ENCODE results near the gene DOK6. TPM values are rescaled to one million over a fixed set of nuclear protein-coding genes. Genes with fewer than 3 reads are reported as not detected.

Gene DOK6
- total RNA-seq, 1 donor from 2014 or later, result not detected

DNA sequence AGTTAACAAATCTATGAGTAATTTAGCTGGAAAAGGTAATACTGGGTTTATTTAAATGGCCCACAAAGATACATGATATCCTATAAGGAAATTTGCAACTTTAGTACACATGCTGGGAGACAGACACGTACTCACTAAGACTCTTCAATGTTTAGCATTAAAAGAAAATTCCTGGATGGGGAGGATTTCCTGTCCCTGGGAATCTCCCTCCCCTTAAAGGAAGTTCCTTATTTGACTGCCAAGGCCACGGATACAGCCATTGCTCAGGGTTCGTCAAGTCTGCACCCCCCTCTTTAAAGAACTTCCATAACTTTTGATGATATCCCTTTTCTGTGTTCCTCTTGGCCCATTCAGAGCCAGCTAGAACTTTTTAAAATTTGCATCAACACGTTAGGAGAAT, 279.4 kb downstream of the DOK6 start:
- DNase-seq (ENCODE audit: low read depth), result no peak

DNA sequence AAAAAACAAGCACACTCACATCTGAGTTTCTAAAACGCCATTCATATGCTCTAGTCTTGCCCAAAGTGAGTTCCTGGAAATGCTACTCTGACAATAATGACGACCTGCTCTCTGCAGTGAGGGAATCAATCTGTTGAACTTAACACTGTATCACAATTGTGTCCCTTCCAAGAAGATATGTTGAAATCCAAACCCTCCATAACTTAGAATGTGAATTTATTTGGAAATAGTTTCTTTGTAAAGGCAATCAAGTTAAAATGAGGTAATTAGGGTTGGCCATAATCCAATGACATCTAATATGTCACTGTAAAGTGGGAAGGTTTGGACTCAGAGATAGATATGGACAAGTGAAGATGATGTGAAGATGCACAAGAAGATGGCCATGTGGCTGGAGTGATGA, 282.5 kb downstream of the DOK6 start:
- no peak for DNase-seq (ENCODE audit: low read depth)

GRCh38 chr18:69684789-69685188, 284.1 kb downstream of the DOK6 start:
- DNase-seq (ENCODE audit: low read depth), result no peak

DNA sequence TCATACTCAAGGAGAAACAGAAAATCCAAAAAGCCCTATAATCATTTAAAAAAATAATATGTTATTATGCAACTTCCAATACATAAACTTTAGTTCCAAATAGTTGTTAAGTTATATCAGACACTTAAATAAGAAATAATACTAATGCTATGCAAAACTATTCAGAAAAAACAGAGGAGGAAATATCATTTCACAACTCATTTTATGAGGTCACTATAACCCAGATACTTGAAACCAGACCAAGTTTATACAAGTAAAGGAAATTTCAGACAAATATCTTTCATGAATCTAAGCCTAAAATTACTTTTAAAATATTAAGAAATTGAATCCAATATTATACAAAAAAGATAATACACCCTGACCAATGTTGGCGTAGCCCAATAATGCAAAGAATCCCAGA, 286.2 kb downstream of the DOK6 start:
- DNase-seq (ENCODE audit: low read depth), result no peak

DNA sequence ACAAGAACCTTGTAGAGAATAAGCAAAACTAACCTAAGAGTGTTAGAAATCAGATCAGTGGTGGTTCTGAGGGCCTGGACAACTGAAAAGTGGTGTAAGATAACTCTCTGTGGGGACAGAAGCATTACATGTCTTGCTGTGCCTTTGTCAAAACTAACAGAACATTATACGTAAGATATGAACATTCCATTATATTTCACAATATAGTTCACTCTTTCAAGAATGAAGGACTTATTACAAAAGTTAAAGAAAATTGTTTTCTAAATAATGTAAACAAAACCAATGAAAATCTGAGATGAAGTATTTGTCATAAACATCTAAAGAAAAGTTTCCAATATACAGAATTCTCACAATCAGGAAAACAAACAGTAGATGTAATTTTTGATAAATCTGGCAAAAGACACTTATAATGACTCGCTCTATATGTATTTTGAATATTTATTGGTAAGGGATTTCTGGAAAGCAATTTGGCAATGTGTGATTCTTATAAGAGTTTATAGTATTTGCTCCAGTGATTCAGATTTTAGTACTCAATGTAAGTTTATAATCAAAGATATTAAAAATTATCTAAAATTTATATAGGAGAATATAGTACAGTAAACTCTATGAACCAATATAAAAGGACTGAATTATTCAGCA, 288.6 kb downstream of the DOK6 start:
- DNase-seq (ENCODE audit: low read depth), result no peak

DNA sequence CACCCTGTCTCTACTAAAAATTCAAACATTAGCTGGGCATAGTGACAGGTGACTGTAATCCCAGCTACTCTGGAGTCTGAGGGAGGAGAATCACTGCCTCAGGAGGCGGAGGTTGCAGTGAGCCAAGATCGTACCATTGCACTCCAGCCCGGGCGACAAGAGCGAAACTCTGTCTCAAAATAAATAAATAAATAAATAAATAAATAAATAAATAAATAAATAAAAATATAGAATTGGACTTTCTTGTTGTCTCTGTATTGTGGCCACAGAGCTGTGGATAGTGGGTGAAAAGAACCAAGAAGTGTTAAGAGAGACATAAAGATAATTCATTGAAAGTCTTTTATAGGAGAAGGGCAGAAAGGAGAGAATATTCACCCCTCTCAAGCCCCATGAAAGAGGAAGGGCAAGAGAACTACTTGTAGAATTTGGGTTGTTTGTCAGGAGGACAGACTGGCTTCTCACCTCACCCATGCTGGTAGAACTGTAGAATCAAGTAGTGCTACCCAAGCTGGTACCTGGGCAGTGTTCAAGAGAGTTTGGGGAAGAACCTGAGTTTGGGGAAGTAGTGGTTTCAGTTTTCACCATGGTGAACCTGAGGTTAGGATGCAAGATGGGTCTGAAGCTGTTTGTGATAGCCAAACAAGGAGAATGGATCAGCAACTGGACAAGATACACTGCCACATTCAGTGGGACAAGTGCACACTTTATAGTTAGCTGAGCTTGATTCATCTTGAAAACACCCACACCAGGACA, 290.5 kb downstream of the DOK6 start:
- no peak for DNase-seq (ENCODE audit: low read depth)

- DNase-seq (ENCODE audit: low read depth), result no peak
Observed at GRCh38 chr18:69697069-69697468, 296.4 kb downstream of the DOK6 start.

DNA sequence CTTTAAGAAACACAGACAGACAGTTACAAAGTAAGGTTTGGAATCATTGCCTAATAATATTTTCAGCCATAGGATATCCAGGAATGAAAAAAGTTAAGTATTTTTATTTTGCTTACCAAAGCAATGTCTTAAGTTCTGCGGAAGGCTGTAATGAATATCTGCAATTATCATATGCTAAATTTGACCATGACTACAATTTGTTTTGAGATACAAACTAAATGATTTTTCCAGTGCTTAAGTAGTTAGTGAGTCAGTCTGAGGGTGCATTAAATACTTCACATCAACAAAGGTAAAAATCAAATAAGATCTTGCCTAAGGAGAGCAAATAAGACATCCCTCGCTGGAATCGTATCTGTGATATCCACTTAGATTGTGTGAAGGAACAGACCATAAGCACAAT, 297.0 kb downstream of the DOK6 start:
- no peak for DNase-seq (ENCODE audit: low read depth)

DNA sequence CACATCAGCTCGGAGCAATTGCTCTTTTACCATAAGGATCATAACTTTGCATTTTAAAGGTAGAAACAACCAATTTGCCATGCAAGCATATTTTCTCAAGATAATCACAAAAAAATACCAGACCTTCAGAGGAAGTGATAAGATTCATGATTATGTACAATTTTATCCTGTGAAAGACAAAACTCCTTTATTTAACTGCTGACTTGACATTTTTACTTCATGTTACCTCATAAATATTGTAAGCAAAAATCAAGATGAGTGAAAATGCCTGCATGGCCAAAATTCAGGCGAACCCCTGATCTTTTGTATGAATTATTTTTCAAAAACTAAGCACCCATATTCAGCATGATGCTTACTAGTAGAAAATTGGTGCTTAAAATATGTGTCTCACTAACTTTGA, 300.6 kb downstream of the DOK6 start:
- no peak for DNase-seq (ENCODE audit: low read depth)

GRCh38 chr18:69703461-69703860, 302.8 kb downstream of the DOK6 start:
- DNase-seq (ENCODE audit: low read depth), result no peak

GRCh38 chr18:69705987-69706386, 305.3 kb downstream of the DOK6 start:
- DNase-seq (ENCODE audit: low read depth), result no peak

- no peak for DNase-seq (ENCODE audit: low read depth)
Observed at GRCh38 chr18:69708844-69709243, 308.2 kb downstream of the DOK6 start.

DNA sequence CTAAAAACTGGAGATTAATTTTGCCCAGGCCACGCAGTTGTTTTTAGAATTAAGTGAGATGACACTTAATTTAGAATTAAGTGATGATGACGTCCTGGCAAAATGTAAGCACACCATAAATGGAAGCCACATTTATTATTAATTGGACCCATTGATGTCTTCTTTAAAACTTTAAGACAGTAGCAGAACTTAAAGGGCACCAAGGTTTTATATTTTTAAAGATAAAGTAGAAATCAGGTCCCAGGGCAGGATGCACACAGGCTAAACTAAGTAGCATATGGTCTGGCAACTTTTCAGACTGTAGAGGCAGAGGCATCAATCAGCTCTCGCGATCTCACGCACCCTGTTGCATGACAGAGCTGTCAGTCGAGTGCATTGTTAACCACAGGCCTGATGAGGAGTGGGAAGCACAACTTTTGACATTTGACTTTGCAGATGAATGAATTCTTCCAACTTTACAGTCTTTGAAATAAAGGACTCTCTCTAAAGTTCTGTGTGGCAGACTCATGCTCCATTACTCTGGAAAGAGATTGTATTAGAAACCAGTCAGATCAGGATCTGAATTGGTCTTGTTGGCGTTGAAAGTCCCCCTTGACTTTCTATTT, 314.6 kb downstream of the DOK6 start:
- no peak for DNase-seq (ENCODE audit: low read depth)

- no peak for DNase-seq (ENCODE audit: low read depth)
Observed at GRCh38 chr18:69717586-69717985, 316.9 kb downstream of the DOK6 start.

GRCh38 chr18:69718912-69719547, 318.3 kb downstream of the DOK6 start:
- DNase-seq (ENCODE audit: low read depth), result no peak

DNA sequence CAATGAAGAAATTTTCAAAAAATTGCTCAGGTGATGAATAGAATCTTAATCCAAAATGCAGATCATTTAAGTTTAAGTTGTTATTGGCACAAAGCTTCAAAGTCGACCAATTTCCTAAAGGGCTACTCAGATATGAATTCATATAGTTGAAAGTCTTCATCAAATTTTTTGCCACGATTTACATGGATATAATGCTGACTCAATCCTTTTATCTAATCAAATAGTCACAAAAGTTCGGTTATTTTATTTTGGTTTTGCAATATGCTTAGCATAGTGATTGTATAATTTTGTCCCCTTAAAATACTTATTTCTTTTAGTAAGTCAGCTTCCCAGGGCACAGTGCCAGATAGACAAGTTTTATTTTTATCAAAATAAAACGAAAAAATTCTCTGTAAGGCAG, 319.7 kb downstream of the DOK6 start:
- no peak for DNase-seq (ENCODE audit: low read depth)

DNA sequence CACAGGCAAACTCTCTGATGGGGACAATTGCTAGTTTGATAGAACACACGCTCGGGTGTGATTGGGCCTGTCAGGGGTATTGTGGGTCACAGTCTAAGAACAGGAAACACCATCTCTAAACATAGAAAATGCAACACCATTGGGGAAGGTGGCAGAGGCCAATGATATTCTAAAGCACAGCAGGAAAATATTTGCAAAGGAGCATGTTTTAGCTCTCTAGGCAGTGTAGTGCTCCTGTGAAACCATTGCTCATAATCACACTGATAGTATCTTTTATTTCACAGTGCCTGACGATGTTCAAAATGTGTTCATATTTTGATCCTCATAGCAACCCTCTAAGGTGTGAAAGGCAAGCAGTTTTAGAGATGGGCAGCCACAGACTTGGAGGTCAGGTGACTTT, 322.7 kb downstream of the DOK6 start:
- DNase-seq (ENCODE audit: low read depth), result no peak

DNA sequence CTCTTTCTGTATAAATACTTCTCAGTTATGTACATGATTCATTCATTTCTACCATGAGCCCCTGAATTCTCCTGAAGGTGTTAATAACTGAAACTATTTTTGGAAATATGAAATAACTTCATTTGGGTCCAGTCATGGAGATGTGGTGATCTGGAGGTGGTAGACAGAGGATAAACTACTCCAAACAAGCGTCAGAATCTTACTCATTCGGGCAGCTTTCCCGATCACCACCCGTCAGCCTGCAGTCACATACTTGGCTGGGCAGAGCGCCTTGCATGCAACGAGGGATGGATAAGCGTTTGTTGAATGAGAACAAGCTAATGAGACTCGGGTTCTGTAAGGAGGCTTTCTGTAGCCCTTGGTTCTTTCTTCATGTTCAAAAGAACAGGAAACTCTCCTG, 324.3 kb downstream of the DOK6 start:
- no peak for DNase-seq (ENCODE audit: low read depth)

- no peak for DNase-seq (ENCODE audit: low read depth)
Observed at GRCh38 chr18:69725855-69726508, 325.3 kb downstream of the DOK6 start.

GRCh38 chr18:69727912-69728572, 327.4 kb downstream of the DOK6 start:
- no peak for DNase-seq (ENCODE audit: low read depth)

DNA sequence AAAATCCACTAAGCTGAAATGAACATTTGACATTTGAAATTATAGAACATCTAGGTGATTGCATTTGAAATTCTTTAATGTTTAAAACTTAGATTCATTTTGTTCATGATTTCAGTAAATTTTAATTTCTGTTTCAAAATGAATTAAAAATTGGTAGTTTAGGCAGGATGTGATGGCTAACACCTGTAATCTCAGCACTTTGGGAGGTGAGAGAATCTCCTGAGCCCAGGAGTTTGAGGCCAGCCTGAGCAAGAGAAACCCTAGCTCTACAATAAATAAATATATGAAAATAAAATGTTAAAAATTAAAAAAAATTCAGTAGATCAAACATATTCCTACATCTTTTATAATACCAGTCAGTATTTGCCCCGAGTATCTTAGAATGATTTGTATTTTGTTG, 330.0 kb downstream of the DOK6 start:
- no peak for DNase-seq (ENCODE audit: low read depth)

Measured in myocyte (in vitro differentiated cells).